ENCODE measurements around the gene GGCX. TPM values are rescaled to one million over a fixed set of nuclear protein-coding genes. Genes with fewer than 3 reads are reported as not detected.
A peak's percentile ranks its signal among the peaks of the same experiment; 100 is the strongest.

Gene GGCX
- total and polyA plus RNA-seq, 2 of the 13 experiments (the other 11 are each of a cell fraction or from before 2014, with no cell fraction given): 72.5 to 103 TPM

DNA sequence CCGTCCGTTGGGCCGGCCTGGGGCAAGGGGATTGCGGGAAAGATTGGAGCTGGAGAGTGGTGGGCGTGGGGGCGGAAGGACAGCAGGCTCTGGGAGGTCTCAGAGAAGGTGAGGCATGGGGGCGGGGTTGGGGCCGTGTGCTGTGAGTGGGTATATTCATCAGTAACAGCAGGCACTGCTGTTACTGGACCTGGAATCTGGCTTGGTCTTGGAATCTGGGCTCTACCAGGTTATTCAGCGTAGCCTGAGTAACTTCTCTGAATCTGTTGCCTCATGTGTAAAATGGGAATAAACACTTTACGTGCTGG lies 34.7 kb upstream of the GGCX start (continued):
- TF ChIP-seq, protein P1, sequence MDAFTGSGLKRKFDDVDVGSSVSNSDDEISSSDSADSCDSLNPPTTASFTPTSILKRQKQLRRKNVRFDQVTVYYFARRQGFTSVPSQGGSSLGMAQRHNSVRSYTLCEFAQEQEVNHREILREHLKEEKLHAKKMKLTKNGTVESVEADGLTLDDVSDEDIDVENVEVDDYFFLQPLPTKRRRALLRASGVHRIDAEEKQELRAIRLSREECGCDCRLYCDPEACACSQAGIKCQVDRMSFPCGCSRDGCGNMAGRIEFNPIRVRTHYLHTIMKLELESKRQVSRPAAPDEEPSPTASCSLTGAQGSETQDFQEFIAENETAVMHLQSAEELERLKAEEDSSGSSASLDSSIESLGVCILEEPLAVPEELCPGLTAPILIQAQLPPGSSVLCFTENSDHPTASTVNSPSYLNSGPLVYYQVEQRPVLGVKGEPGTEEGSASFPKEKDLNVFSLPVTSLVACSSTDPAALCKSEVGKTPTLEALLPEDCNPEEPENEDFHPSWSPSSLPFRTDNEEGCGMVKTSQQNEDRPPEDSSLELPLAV (CRISPR knock-in tag; conservative IDR thresholded peaks at IDR 0.05; ENCODE audit: low read depth): no peak
- peak; percentile 80 for TF ChIP-seq AGO2 (optimal IDR thresholded peaks at IDR 0.05; ENCODE audit: low read depth, low read length)
- TF ChIP-seq CBX1 (IDR thresholded peaks at IDR 0.05; ENCODE audit: low read depth): peak; percentile 20
- 0 out of 2 replicates have a peak, but pooled peaks have one; percentile 17 for TF ChIP-seq CC2D1A (CRISPR knock-in tag; IDR thresholded peaks at IDR 0.05)
- no peak for TF ChIP-seq MTF2 (CRISPR knock-in tag; IDR thresholded peaks at IDR 0.05; ENCODE audit: borderline replicate concordance)
- no peak for TF ChIP-seq ZBTB21 (CRISPR knock-in tag; IDR thresholded peaks at IDR 0.05)
- no peak for TF ChIP-seq ZNF652 (CRISPR knock-in tag; IDR thresholded peaks at IDR 0.05; ENCODE audit: borderline replicate concordance, low read depth)
- TF ChIP-seq, protein P2, sequence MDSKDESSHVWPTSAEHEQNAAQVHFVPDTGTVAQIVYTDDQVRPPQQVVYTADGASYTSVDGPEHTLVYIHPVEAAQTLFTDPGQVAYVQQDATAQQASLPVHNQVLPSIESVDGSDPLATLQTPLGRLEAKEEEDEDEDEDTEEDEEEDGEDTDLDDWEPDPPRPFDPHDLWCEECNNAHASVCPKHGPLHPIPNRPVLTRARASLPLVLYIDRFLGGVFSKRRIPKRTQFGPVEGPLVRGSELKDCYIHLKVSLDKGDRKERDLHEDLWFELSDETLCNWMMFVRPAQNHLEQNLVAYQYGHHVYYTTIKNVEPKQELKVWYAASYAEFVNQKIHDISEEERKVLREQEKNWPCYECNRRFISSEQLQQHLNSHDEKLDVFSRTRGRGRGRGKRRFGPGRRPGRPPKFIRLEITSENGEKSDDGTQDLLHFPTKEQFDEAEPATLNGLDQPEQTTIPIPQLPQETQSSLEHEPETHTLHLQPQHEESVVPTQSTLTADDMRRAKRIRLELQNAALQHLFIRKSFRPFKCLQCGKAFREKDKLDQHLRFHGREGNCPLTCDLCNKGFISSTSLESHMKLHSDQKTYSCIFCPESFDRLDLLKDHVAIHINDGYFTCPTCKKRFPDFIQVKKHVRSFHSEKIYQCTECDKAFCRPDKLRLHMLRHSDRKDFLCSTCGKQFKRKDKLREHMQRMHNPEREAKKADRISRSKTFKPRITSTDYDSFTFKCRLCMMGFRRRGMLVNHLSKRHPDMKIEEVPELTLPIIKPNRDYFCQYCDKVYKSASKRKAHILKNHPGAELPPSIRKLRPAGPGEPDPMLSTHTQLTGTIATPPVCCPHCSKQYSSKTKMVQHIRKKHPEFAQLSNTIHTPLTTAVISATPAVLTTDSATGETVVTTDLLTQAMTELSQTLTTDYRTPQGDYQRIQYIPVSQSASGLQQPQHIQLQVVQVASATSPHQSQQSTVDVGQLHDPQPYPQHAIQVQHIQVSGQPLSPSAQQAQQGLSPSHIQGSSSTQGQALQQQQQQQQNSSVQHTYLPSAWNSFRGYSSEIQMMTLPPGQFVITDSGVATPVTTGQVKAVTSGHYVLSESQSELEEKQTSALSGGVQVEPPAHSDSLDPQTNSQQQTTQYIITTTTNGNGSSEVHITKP (CRISPR knock-in tag; IDR thresholded peaks at IDR 0.05; ENCODE audit: low read depth): 0 out of 2 replicates have a peak, but pooled peaks have one; percentile 1
- peak; percentile 2; the same call in 1 of the 2 replicates for TF ChIP-seq TARDBP (CRISPR knock-in tag; IDR thresholded peaks at IDR 0.05)
- TF ChIP-seq CHCHD3 (CRISPR knock-in tag; IDR thresholded peaks at IDR 0.05): 0 out of 2 replicates have a peak, but pooled peaks have one; percentile 59
- TF ChIP-seq CCDC6 (CRISPR knock-in tag; IDR thresholded peaks at IDR 0.05): peak; percentile 55; the same call in 1 of the 2 replicates
- no peak for TF ChIP-seq NR2C2 (CRISPR knock-in tag; IDR thresholded peaks at IDR 0.05; ENCODE audit: borderline replicate concordance)
- TF ChIP-seq ZNF780A (CRISPR knock-in tag; IDR thresholded peaks at IDR 0.05): 0 out of 2 replicates have a peak, but pooled peaks have one; percentile 27
- TF ChIP-seq, protein P3, sequence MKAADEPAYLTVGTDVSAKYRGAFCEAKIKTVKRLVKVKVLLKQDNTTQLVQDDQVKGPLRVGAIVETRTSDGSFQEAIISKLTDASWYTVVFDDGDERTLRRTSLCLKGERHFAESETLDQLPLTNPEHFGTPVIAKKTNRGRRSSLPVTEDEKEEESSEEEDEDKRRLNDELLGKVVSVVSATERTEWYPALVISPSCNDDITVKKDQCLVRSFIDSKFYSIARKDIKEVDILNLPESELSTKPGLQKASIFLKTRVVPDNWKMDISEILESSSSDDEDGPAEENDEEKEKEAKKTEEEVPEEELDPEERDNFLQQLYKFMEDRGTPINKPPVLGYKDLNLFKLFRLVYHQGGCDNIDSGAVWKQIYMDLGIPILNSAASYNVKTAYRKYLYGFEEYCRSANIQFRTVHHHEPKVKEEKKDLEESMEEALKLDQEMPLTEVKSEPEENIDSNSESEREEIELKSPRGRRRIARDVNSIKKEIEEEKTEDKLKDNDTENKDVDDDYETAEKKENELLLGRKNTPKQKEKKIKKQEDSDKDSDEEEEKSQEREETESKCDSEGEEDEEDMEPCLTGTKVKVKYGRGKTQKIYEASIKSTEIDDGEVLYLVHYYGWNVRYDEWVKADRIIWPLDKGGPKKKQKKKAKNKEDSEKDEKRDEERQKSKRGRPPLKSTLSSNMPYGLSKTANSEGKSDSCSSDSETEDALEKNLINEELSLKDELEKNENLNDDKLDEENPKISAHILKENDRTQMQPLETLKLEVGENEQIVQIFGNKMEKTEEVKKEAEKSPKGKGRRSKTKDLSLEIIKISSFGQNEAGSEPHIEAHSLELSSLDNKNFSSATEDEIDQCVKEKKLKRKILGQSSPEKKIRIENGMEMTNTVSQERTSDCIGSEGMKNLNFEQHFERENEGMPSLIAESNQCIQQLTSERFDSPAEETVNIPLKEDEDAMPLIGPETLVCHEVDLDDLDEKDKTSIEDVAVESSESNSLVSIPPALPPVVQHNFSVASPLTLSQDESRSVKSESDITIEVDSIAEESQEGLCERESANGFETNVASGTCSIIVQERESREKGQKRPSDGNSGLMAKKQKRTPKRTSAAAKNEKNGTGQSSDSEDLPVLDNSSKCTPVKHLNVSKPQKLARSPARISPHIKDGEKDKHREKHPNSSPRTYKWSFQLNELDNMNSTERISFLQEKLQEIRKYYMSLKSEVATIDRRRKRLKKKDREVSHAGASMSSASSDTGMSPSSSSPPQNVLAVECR (CRISPR knock-in tag; IDR thresholded peaks at IDR 0.05; ENCODE audit: borderline replicate concordance): no peak; the same call in 1 of the 2 replicates
- no peak for TF ChIP-seq NONO (IDR thresholded peaks at IDR 0.05)
- TF ChIP-seq NONO (CRISPR knock-in tag; conservative IDR thresholded peaks at IDR 0.05): peak; percentile 9; the same call in 1 of the 2 replicates
- TF ChIP-seq, protein P4, sequence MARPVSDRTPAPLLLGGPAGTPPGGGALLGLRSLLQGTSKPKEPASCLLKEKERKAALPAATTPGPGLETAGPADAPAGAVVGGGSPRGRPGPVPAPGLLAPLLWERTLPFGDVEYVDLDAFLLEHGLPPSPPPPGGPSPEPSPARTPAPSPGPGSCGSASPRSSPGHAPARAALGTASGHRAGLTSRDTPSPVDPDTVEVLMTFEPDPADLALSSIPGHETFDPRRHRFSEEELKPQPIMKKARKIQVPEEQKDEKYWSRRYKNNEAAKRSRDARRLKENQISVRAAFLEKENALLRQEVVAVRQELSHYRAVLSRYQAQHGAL (CRISPR knock-in tag; IDR thresholded peaks at IDR 0.05; ENCODE audit: not compliant biosample characterization): no peak
- no peak for TF ChIP-seq MAZ (IDR thresholded peaks at IDR 0.05; ENCODE audit: borderline replicate concordance, low read depth, low read length)
- TF ChIP-seq MAZ (CRISPR knock-in tag; IDR thresholded peaks at IDR 0.05; ENCODE audit: low read depth): peak; percentile 4; the same call in 1 of the 2 replicates
- no peak for TF ChIP-seq TBX2 (CRISPR knock-in tag; IDR thresholded peaks at IDR 0.05; ENCODE audit: borderline replicate concordance)
- TF ChIP-seq JUND (CRISPR knock-in tag; IDR thresholded peaks at IDR 0.05): no peak

Data from HepG2 (cell line).